Caco-2 (cell line): ENCODE measurements around the gene ATP2C2. TPM values are rescaled to one million over a fixed set of nuclear protein-coding genes. Genes with fewer than 3 reads are reported as not detected.

ENCODE experiments used
- BruUV-seq: library from RNA; stranded (reverse); fragments of 400-500 nt; replicated peaks from 2 replicates; lab custom pipeline; 2021; lab: Mats Ljungman, UMichigan
- CTCF ChIA-PET: fragments of 300-600 bp; sonication (Branson Sonifier 250); formaldehyde crosslinking; loops from one replicate; lab custom pipeline; 2022; ENCODE audit warnings: antibody characterized with exemption; lab: Charles Lee
- POLR2A ChIA-PET: fragments of 300-600 bp; sonication (Branson Sonifier 250); formaldehyde crosslinking; loops from one replicate; lab custom pipeline; 2022; ENCODE audit warnings: antibody characterized with exemption; lab: Charles Lee
- DNase-seq, 2 experiments: peaks; one replicate each; pipeline versions ENCODE4 v3.0.0 to v3.0.0-alpha.2; 2020 to 2022
- H3K27me3 ChIP-seq: replicated peaks from 2 replicates; pipeline ENCODE4 v1.6.0; 2011; ENCODE audit warnings: low read length; ENCODE audit not compliant: control insufficient read depth, insufficient read depth
- H3K36me3 ChIP-seq: 2 replicates; pipeline ENCODE4 v1.5.1; 2011; ENCODE audit warnings: low read length; ENCODE audit not compliant: control insufficient read depth, insufficient read depth
- H3K4me1 ChIP-seq: fragments of 250-450 bp; sonication (Bioruptor Pico); 2 replicates; pipeline ENCODE4 v1.5.1; 2020; ENCODE audit warnings: mild to moderate bottlenecking
- H3K4me3 ChIP-seq: 2 replicates; pipeline ENCODE4 v1.5.1; 2011; ENCODE audit warnings: low read depth, mild to moderate bottlenecking, control low read depth, low read length
- H3K9me3 ChIP-seq: fragments of 250-450 bp; sonication (Bioruptor Pico); 2 replicates; pipeline ENCODE4 v1.5.1; 2020; ENCODE audit warnings: mild to moderate bottlenecking, moderate library complexity
- H3K27ac Mint-ChIP-seq: one replicate; pipeline ENCODE4 v1.8.0; 2022; ENCODE audit warnings: mixed read lengths; ENCODE audit not compliant: unreplicated experiment
- H3K27me3 Mint-ChIP-seq: one replicate; pipeline ENCODE4 v1.8.0; 2022; ENCODE audit warnings: mixed read lengths; ENCODE audit not compliant: insufficient read depth, unreplicated experiment
- H3K36me3 Mint-ChIP-seq: one replicate; pipeline ENCODE4 v1.8.0; 2022; ENCODE audit warnings: mild to moderate bottlenecking, mixed read lengths; ENCODE audit not compliant: insufficient read depth, unreplicated experiment
- H3K4me1 Mint-ChIP-seq: one replicate; pipeline ENCODE4 v1.8.0; 2022; ENCODE audit warnings: low read depth, mixed read lengths; ENCODE audit not compliant: unreplicated experiment
- H3K4me3 Mint-ChIP-seq: one replicate; pipeline ENCODE4 v1.8.0; 2022; ENCODE audit warnings: mild to moderate bottlenecking, moderate library complexity, mixed read lengths; ENCODE audit not compliant: unreplicated experiment
- H3K9me3 Mint-ChIP-seq: one replicate; pipeline ENCODE4 v1.8.0; 2022; ENCODE audit warnings: mixed read lengths; ENCODE audit not compliant: unreplicated experiment
- intact Hi-C: fragments of 100-400 bp; cut with micrococcal nuclease; formaldehyde crosslinking; loops from one replicate; pipeline ENCODE4 v1.10.0; 2022; ENCODE audit not compliant: unreplicated experiment
- total RNA-seq: library from RNA; stranded (reverse); gene quantifications from 2 replicates; pipeline ENCODE4 v1.2.3, GENCODE V29; 2022
- TF ChIP-seq, protein P1 (sequence below), 2 experiments: fragments of 200-600 bp in 1 of 2; IDR thresholded peaks; 1 replicate in 1 of 2; 2 replicates in 1 of 2; pipeline versions ENCODE4 v1.5.1 to v1.8.0; 2011 to 2022; ENCODE audit warnings: antibody characterized with exemption in 1 of 2, control low read depth in 1 of 2, inconsistent platforms in 1 of 2, low read depth in 1 of 2, low read length in 1 of 2, mild to moderate bottlenecking in 1 of 2, moderate library complexity in 1 of 2; ENCODE audit not compliant: insufficient read depth in 1 of 2, severe bottlenecking in 1 of 2, unreplicated experiment in 1 of 2

Gene ATP2C2
- total RNA-seq, 1 experiment from 2014 or later, result 47.0 TPM

GRCh38 chr16:84373907-84374489 lies 5.7 kb downstream of the ATP2C2 start:
- ChIA-PET POLR2A (no interaction called here), CTCF (no interaction called here)
- peaks cover 15% of the 10 kb centered on the region for H3K4me1 ChIP-seq
- no peaks in the 10 kb centered on the region for H3K9me3 ChIP-seq
- H3K36me3 ChIP-seq, result no peaks in the 10 kb centered on the region
- BruUV-seq, result no TSS peak
- H3K4me1 Mint-ChIP-seq, result peaks cover 16% of the 10 kb centered on the region
- H3K27me3 Mint-ChIP-seq, result no peaks in the 10 kb centered on the region
- H3K4me3 Mint-ChIP-seq, result no peak overlapping the region
- no peak for DNase-seq
- no peaks in the 10 kb centered on the region for H3K9me3 Mint-ChIP-seq
- no peak overlapping the region for H3K4me3 ChIP-seq
- H3K27ac Mint-ChIP-seq, result no peak overlapping the region
- H3K27me3 ChIP-seq, result no peaks in the 10 kb centered on the region
- TF ChIP-seq, protein P1, sequence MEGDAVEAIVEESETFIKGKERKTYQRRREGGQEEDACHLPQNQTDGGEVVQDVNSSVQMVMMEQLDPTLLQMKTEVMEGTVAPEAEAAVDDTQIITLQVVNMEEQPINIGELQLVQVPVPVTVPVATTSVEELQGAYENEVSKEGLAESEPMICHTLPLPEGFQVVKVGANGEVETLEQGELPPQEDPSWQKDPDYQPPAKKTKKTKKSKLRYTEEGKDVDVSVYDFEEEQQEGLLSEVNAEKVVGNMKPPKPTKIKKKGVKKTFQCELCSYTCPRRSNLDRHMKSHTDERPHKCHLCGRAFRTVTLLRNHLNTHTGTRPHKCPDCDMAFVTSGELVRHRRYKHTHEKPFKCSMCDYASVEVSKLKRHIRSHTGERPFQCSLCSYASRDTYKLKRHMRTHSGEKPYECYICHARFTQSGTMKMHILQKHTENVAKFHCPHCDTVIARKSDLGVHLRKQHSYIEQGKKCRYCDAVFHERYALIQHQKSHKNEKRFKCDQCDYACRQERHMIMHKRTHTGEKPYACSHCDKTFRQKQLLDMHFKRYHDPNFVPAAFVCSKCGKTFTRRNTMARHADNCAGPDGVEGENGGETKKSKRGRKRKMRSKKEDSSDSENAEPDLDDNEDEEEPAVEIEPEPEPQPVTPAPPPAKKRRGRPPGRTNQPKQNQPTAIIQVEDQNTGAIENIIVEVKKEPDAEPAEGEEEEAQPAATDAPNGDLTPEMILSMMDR (IDR thresholded peaks at IDR 0.05; ENCODE audit: insufficient read depth in 1 of 2, low read depth in 1 of 2, low read length in 1 of 2, severe bottlenecking in 1 of 2, unreplicated experiment in 1 of 2), result no peak
- H3K36me3 Mint-ChIP-seq, result peaks cover 6% of the 10 kb centered on the region
- intact Hi-C loops, result no loop called here

DNA sequence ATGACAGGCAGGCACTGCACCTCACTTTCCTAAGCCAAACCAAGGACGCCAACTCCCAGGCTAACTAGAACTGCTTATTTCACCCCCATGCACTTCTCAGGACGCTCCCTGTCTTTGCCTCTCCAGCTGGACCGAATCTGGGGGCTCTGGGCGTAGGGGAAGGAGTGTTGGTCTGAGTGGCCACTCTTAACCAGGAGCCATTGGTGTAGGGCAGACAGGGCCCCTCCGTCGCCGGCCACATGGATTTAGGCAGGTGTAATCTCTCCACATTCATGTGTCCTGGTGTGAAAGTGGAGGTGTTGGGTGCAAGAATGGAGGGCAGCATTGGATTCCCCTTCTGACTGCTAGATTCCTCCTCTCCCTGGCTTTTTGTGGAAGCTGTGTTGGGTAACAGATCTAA lies 9.8 kb downstream of the ATP2C2 start:
- intact Hi-C loops, result no loop called here
- Mint-ChIP-seq H3K4me1 (peaks cover 12% of the 10 kb centered on the region), H3K4me3 (no peak overlapping the region), H3K27me3 (no peaks in the 10 kb centered on the region), H3K27ac (no peak overlapping the region), H3K36me3 (no peaks in the 10 kb centered on the region), H3K9me3 (no peaks in the 10 kb centered on the region)
- CTCF ChIA-PET, result no interaction called here
- TF ChIP-seq, protein P1 (IDR thresholded peaks at IDR 0.05; ENCODE audit: insufficient read depth in 1 of 2, low read depth in 1 of 2, low read length in 1 of 2, severe bottlenecking in 1 of 2, unreplicated experiment in 1 of 2), result no peak
- H3K4me1 ChIP-seq, result peaks cover 12% of the 10 kb centered on the region; the same call in 1 of the 2 replicates
- H3K36me3 ChIP-seq, result no peaks in the 10 kb centered on the region
- H3K9me3 ChIP-seq, result no peaks in the 10 kb centered on the region
- BruUV-seq, result no TSS peak
- H3K4me3 ChIP-seq, result no peak overlapping the region
- POLR2A ChIA-PET, result no interaction called here
- H3K27me3 ChIP-seq, result no peaks in the 10 kb centered on the region
- no peak for DNase-seq

- CTCF ChIA-PET, result no interaction called here
- POLR2A ChIA-PET, result no interaction called here
- H3K36me3 Mint-ChIP-seq, result no peaks in the 10 kb centered on the region
Measured at GRCh38 chr16:84378567-84378966, 10.2 kb downstream of the ATP2C2 start.

More at GRCh38 chr16:84378567-84378966, 10.2 kb downstream of the ATP2C2 start:
- no peaks in the 10 kb centered on the region for H3K36me3 ChIP-seq
- peaks cover 12% of the 10 kb centered on the region; the same call in 1 of the 2 replicates for H3K4me1 ChIP-seq
- no TSS peak for BruUV-seq
- no peaks in the 10 kb centered on the region for H3K9me3 Mint-ChIP-seq
- no peaks in the 10 kb centered on the region for H3K27me3 Mint-ChIP-seq
- H3K4me3 Mint-ChIP-seq, result no peak overlapping the region
- H3K27me3 ChIP-seq, result no peaks in the 10 kb centered on the region
- H3K27ac Mint-ChIP-seq, result no peak overlapping the region
- H3K4me3 ChIP-seq, result no peak overlapping the region
- TF ChIP-seq, protein P1 (IDR thresholded peaks at IDR 0.05; ENCODE audit: insufficient read depth in 1 of 2, low read depth in 1 of 2, low read length in 1 of 2, severe bottlenecking in 1 of 2, unreplicated experiment in 1 of 2), result no peak
- peaks cover 12% of the 10 kb centered on the region for H3K4me1 Mint-ChIP-seq
- H3K9me3 ChIP-seq, result no peaks in the 10 kb centered on the region
- intact Hi-C loops, result no loop called here
- no peak for DNase-seq
